Esophagus (tissue), 2 donors: Measurements from ENCODE around the gene TBK1. TPM values are rescaled to one million over a fixed set of nuclear protein-coding genes. Genes with fewer than 3 reads are reported as not detected.
"Not testable (repeated sequence)": the region's sequence is repeated elsewhere in the genome, so short reads cannot be mapped to it uniquely, and the experiment has no call there.

Experiments
- H3K27ac ChIP-seq, 2 donors: one replicate each; pipeline ENCODE4 v1.5.1; 2013; ENCODE audit warnings: low read depth in 2 of 2, mild to moderate bottlenecking in 2 of 2, inconsistent platforms in 1 of 2, low read length in 1 of 2, moderate library complexity in 1 of 2
- H3K27me3 ChIP-seq, 2 donors: one replicate each; pipeline ENCODE4 v1.6.1; 2013; ENCODE audit warnings: low read length in 2 of 2, control low read depth in 1 of 2, mild to moderate bottlenecking in 1 of 2; ENCODE audit not compliant: insufficient read depth in 2 of 2, control insufficient read depth in 1 of 2
- H3K36me3 ChIP-seq, 2 donors: one replicate each; pipeline ENCODE4 v1.6.1; 2013; ENCODE audit warnings: low read length in 1 of 2; ENCODE audit not compliant: control insufficient read depth in 2 of 2, insufficient read depth in 2 of 2
- H3K4me1 ChIP-seq, 2 donors: one replicate each; pipeline ENCODE4 v1.6.1; 2013; ENCODE audit warnings: low read length in 1 of 2; ENCODE audit not compliant: control insufficient read depth in 2 of 2, insufficient read depth in 2 of 2
- H3K4me3 ChIP-seq, 2 donors: one replicate each; pipeline ENCODE4 v1.5.1; 2013; ENCODE audit warnings: low read length in 2 of 2, mild to moderate bottlenecking in 2 of 2, low read depth in 1 of 2, moderate library complexity in 1 of 2
- H3K9me3 ChIP-seq, 2 donors: one replicate each; pipeline ENCODE4 v1.6.1; 2013; ENCODE audit warnings: mild to moderate bottlenecking in 2 of 2, low read depth in 1 of 2, low read length in 1 of 2, moderate library complexity in 1 of 2; ENCODE audit not compliant: control insufficient read depth in 2 of 2, insufficient read depth in 1 of 2
- WGBS, 2 donors: extraction: QIAGEN DNeasy Blood & Tissue Kit; methylation state at CpG; one replicate each; pipeline ENCODE4 v1.1.7; 2013; 5-methylcytosine and 5-hydroxymethylcytosine counted together
- polyA plus RNA-seq, 2 donors: library from polyadenylated mRNA; stranded (reverse); fragments of 200-250 nt; gene quantifications; one replicate each; pipeline ENCODE4 v1.2.3, GENCODE V29; 2013
- donor health status: healthy with polysubstance abuse.
- donor health status: Bipolar disorder and iron deficiency.

Gene TBK1
- polyA plus RNA-seq, 2 donors, result 10.1 to 11.7 TPM

GRCh38 chr12:64530566-64530965 is 78.6 kb downstream of the TBK1 start:
- H3K27me3 ChIP-seq, result no peaks in the 10 kb centered on the region
- H3K9me3 ChIP-seq, result no peaks in the 10 kb centered on the region
- no peak overlapping the region for H3K27ac ChIP-seq
- H3K4me3 ChIP-seq, result no peak overlapping the region
- WGBS, 2 donors, result 82 to 83% methylated on average over 2 of the region's 2 CpGs
- no peaks in the 10 kb centered on the region for H3K4me1 ChIP-seq
- no peaks in the 10 kb centered on the region for H3K36me3 ChIP-seq

GRCh38 chr12:64531665-64532334 is 79.9 kb downstream of the TBK1 start:
- no peaks in the 10 kb centered on the region for H3K4me1 ChIP-seq
- no peak overlapping the region for H3K27ac ChIP-seq
- H3K36me3 ChIP-seq, result no peaks in the 10 kb centered on the region
- H3K27me3 ChIP-seq, result no peaks in the 10 kb centered on the region
- H3K9me3 ChIP-seq, result no peaks in the 10 kb centered on the region
- no peak overlapping the region for H3K4me3 ChIP-seq
- 70 to 77% methylated on average over 10 of the region's 10 CpGs for WGBS, 2 donors

DNA sequence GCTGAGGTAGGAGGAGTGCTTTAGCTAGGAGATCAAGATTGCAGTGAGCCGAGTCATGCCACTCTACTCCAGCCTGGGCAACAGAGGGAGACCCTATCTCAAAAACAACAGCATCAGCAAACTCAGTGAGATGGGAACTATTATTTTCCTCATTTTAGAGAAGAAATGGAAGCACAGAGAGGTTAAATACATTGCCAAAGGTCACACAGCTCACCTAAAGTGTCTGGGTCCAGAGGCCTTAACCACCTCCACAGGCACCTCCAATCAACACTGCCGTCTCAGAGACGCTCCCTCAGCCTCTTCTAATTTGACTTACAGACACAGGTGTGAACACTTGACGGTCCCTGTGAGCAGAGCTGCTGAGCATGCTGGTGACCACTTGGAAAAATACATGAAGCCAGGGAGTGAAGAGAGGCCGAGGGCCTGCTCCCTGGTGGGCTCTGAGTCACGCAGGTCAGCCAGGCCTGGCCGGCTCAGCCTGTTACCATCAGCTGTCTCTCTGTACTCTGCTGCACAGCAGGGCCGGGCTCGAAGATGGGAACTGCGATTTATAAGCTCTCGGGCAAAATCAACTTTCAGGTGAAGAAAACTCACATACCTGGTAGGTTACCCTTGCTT is 80.9 kb downstream of the TBK1 start:
- WGBS, 2 donors, result 83 to 85% methylated on average over 11 of the region's 11 CpGs
- Histone ChIP-seq H3K27me3 (no peaks in the 10 kb centered on the region), H3K4me1 (no peaks in the 10 kb centered on the region), H3K4me3 (no peak overlapping the region), H3K27ac (no peak overlapping the region), H3K9me3 (no peaks in the 10 kb centered on the region), H3K36me3 (no peaks in the 10 kb centered on the region)

- Histone ChIP-seq H3K27ac (no peak overlapping the region), H3K9me3 (no peaks in the 10 kb centered on the region), H3K36me3 (no peaks in the 10 kb centered on the region), H3K4me3 (no peak overlapping the region), H3K27me3 (no peaks in the 10 kb centered on the region), H3K4me1 (no peaks in the 10 kb centered on the region)
- 77 to 80% methylated on average over 6 of the region's 6 CpGs for WGBS, 2 donors
Observed at GRCh38 chr12:64534672-64535199, 82.8 kb downstream of the TBK1 start.

DNA sequence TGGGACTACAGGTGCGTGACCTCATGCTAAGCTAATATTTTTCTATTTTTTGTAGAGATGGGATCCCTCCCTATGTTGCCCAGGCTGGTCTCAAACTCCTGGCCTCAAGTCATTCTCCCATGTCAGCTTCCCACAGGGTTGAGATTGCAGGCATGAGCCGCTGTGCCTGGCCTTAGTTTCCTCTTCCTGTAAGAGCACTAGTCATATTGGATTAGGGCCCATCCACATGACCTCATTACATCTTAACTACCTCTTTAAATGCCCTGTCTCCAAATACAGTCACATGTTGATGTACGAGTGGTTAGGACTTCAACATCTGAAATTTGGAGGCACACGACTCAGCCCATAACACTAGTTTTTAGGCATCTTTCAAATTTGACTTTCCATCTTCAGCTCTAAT is 86.2 kb downstream of the TBK1 start:
- H3K4me1 ChIP-seq, result no peaks in the 10 kb centered on the region
- 84 to 90% methylated on average over 4 of the region's 4 CpGs for WGBS, 2 donors
- no peaks in the 10 kb centered on the region for H3K36me3 ChIP-seq
- H3K4me3 ChIP-seq, result no peak overlapping the region
- peaks cover 0 to 2% of the 10 kb centered on the region in 2 donors for H3K27me3 ChIP-seq
- H3K27ac ChIP-seq, result no peak overlapping the region
- H3K9me3 ChIP-seq, result no peaks in the 10 kb centered on the region

DNA sequence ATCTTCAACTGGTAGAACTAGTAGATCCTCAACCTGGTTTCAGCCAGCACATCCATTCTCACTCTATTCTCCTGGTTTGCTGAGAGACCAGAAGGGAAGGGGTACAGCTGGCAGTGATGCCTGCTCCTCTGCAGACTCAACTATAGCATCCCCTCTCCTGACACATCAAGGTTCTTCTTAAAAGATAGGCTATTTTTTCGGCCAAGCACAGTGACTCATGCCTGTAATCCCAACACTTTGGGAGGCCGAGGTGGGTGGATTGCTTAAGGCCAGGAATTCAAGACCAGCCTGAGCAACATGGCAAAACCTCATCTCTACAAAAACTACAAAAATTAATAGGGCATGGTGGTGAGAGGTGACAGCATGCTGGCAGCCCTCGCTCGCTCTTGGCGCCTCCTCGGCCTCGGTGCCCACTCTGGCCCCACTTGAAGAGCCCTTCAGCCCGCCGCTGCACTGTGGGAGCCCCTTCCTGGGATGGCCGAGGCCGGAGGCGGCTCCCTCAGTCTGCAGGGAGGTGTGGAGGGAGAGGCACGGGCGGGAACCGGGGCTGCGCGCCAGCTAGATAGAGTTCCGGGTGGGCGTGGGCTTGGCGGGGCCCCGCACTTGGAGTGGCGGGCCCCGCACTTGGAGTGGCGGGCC is 90.6 kb downstream of the TBK1 start:
- not testable (repeated sequence) for H3K9me3 ChIP-seq, H3K4me1 ChIP-seq, H3K4me3 ChIP-seq, H3K27ac ChIP-seq, H3K36me3 ChIP-seq, H3K27me3 ChIP-seq
- WGBS, 2 donors, result 72 to 84% methylated on average over 21 of the region's 24 CpGs

DNA sequence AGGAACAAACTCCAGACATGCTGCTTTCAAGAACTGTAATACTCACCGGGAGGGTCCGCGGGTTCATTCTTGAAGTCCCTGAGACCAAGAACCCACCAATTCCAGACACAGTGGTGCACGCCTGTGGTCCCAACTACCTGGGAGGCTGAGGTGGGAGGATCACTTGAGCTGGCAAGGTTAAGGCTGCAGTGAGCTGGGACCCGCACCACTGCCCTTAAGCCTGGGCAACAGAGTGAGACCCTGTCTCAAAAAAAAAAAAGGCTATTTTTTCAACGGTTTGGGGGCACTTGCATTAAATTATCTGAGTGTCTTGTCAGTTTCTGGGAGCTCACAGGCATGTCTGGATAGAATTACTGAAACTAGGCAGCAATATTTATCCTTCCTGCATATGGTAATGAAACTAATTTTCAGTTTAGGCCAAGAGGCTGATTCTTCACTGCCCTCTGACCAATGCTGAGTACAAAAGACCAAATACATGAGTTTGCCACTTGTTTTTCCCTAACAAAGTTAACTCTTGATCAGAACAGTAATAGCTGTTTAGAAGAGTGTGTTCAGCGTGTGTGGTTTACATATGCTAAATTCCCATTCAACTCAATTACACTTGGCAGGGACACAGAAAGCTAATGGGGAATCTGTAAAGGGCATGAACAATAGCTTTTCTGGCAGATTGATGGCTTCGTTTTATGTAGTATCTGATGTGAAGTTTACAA is 92.6 kb downstream of the TBK1 start:
- Histone ChIP-seq H3K27ac (no peak overlapping the region), H3K9me3 (no peaks in the 10 kb centered on the region), H3K4me3 (no peak overlapping the region), H3K4me1 (no peaks in the 10 kb centered on the region), H3K36me3 (no peaks in the 10 kb centered on the region), H3K27me3 (peaks cover 0 to 2% of the 10 kb centered on the region in 2 donors)
- WGBS, 2 donors, result 79% methylated on average over 8 of the region's 8 CpGs

DNA sequence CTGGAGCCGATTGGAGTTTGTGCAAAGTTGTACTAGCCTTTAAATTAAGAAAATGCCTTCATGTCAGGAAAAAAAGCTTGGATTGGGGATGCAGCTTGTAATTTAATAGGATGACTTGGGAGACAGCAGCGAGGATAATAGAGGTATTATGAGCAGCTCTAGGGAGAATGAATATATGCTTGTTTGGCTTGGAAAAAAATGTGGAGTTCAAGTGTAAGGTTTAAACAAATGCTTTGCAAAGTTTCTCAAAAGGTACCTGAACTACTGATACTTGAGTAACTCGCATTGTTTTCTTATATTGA is 93.1 kb downstream of the TBK1 start:
- peaks cover 0 to 2% of the 10 kb centered on the region in 2 donors for H3K27me3 ChIP-seq
- no peak overlapping the region for H3K27ac ChIP-seq
- no peak overlapping the region for H3K4me3 ChIP-seq
- no peaks in the 10 kb centered on the region for H3K36me3 ChIP-seq
- WGBS, 2 donors, result 56 to 75% methylated on average over 3 of the region's 3 CpGs
- no peaks in the 10 kb centered on the region for H3K4me1 ChIP-seq
- no peaks in the 10 kb centered on the region for H3K9me3 ChIP-seq

DNA sequence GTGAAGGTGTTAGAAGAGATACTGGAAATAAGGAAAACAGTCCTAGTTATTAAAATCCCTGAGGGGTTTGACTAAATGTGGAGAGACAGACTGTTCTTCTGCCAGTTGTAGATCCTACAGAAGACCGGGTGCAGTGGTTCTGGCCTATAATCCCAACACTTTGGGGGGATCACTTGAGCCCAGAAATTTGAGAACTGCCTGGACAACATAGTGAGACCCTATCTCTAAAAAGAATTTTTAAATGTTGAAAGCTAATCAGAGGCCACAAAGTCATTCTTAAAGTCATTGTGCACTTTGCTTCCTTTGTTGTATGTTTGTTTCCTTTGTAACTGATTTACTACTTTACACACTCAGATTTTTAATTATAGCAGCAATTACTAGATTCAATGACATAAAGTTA is 97.2 kb downstream of the TBK1 start:
- no peaks in the 10 kb centered on the region for H3K27me3 ChIP-seq
- H3K36me3 ChIP-seq, result no peaks in the 10 kb centered on the region
- no peak overlapping the region for H3K4me3 ChIP-seq
- H3K9me3 ChIP-seq, result no peaks in the 10 kb centered on the region
- no peaks in the 10 kb centered on the region for H3K4me1 ChIP-seq
- WGBS, 2 donors, result 81 to 83% methylated on average over 1 of the region's 1 CpG
- H3K27ac ChIP-seq, result no peak overlapping the region
